SK-N-SH (cell line): ENCODE data around the gene BLOC1S3. TPM values are rescaled to one million over a fixed set of nuclear protein-coding genes. Genes with fewer than 3 reads are reported as not detected.

Source experiments
- CTCF ChIA-PET: fragments of 300-600, 350-600 bp; formaldehyde crosslinking; extraction: SDS; loops from one replicate; lab custom pipeline; 2021; lab: Yijun Ruan, JAX
- POLR2A ChIA-PET: fragments of 350-600 bp; sonication (Branson Sonifier 250); formaldehyde crosslinking; extraction: SDS; loops from one replicate; lab custom pipeline; 2020; ENCODE audit warnings: antibody characterized with exemption, inconsistent platforms; lab: Yijun Ruan, JAX
- DNase-seq: peaks from one replicate; pipeline ENCODE4 v3.0.0; 2012
- H2AFZ ChIP-seq: fragments of 200-600 bp; sonication (generic); 2 replicates; pipeline ENCODE4 v1.8.1; 2016; ENCODE audit warnings: antibody characterized with exemption, mild to moderate bottlenecking, low read depth
- H3F3A ChIP-seq: fragments of 200-600 bp; sonication (generic); replicated peaks from 2 replicates; pipeline ENCODE3; 2016; ENCODE audit warnings: antibody characterized with exemption, mild to moderate bottlenecking; ENCODE audit not compliant: insufficient read depth
- H3K27ac ChIP-seq, 2 experiments: fragments of 200-500 bp in 1 of 2; fragments of 200-600 bp in 1 of 2; sonication (Bioruptor generic) in 1 of 2; sonication (generic), shearing (Covaris generic) in 1 of 2; 2 replicates each; pipeline versions ENCODE4 v1.5.1 to v1.6.1; 2014 to 2016; ENCODE audit warnings: low read depth in 2 of 2, inconsistent platforms in 1 of 2, low read length in 1 of 2, mild to moderate bottlenecking in 1 of 2, mixed read lengths in 1 of 2
- H3K27me3 ChIP-seq: fragments of 200-600 bp; sonication (generic), shearing (Covaris generic); 2 replicates; pipeline ENCODE4 v1.6.1; 2016; ENCODE audit warnings: mixed run types; ENCODE audit not compliant: insufficient read depth
- H3K36me3 ChIP-seq, 2 experiments: fragments of 200-500 bp in 1 of 2; fragments of 200-600 bp in 1 of 2; sonication (Bioruptor generic) in 1 of 2; sonication (generic) in 1 of 2; replicated peaks in 1 of 2; 2 replicates each; pipeline versions ENCODE3 to v1.5.1; 2014 to 2016; ENCODE audit warnings: low read length in 1 of 2, mild to moderate bottlenecking in 1 of 2; ENCODE audit not compliant: insufficient read depth in 2 of 2, control insufficient read depth in 1 of 2
- H3K4me1 ChIP-seq, 2 experiments: fragments of 200-500 bp in 1 of 2; fragments of 200-600 bp in 1 of 2; sonication (Bioruptor generic) in 1 of 2; sonication (generic), shearing (Covaris generic) in 1 of 2; 2 replicates each; pipeline versions ENCODE4 v1.5.1 to v1.6.1; 2014 to 2016; ENCODE audit warnings: low read depth in 1 of 2, low read length in 1 of 2, mixed run types in 1 of 2; ENCODE audit not compliant: insufficient read depth in 2 of 2, control insufficient read depth in 1 of 2
- H3K4me2 ChIP-seq: fragments of 200-600 bp; sonication (generic), shearing (Covaris generic); 2 replicates; pipeline ENCODE4 v1.6.1; 2017; ENCODE audit warnings: mixed run types
- H3K4me3 ChIP-seq, 2 experiments: fragments of 200-500 bp in 1 of 2; fragments of 200-600 bp in 1 of 2; sonication (Bioruptor generic) in 1 of 2; sonication (generic), shearing (Covaris generic) in 1 of 2; 2 replicates each; pipeline versions ENCODE4 v1.5.1 to v1.8.1; 2014 to 2016; ENCODE audit warnings: low read depth in 2 of 2, inconsistent platforms in 1 of 2, low read length in 1 of 2, mild to moderate bottlenecking in 1 of 2, mixed read lengths in 1 of 2, moderate library complexity in 1 of 2
- H3K79me2 ChIP-seq: fragments of 200-600 bp; sonication (generic); 2 replicates; pipeline ENCODE4 v1.8.1; 2017; ENCODE audit warnings: mild to moderate bottlenecking; ENCODE audit not compliant: insufficient read depth
- H3K9ac ChIP-seq: fragments of 200-600 bp; sonication (generic); 2 replicates; pipeline ENCODE4 v1.6.1; 2017; ENCODE audit warnings: mixed run types
- H3K9me2 ChIP-seq: fragments of 200-600 bp; sonication (generic); 2 replicates; pipeline ENCODE4 v1.6.1; 2017; ENCODE audit warnings: mixed run types
- H3K9me3 ChIP-seq: fragments of 200-600 bp; sonication (generic); 2 replicates; pipeline ENCODE4 v1.6.1; 2017; ENCODE audit warnings: mixed run types, mild to moderate bottlenecking, moderate library complexity
- H4K20me1 ChIP-seq: fragments of 200-600 bp; sonication (generic); 2 replicates; pipeline ENCODE4 v1.6.1; 2017; ENCODE audit warnings: mild to moderate bottlenecking, mixed run types; ENCODE audit not compliant: insufficient read depth
- EP300 ChIP-seq, 2 experiments: IDR thresholded peaks; 2 replicates each; pipeline versions ENCODE4 v1.4.0 to v1.6.1; 2012; ENCODE audit warnings: borderline replicate concordance in 1 of 2, low read depth in 1 of 2, low read length in 1 of 2
- FOSL2 ChIP-seq: IDR thresholded peaks from 2 replicates; pipeline ENCODE4 v1.4.0; 2012; ENCODE audit warnings: low read depth, mild to moderate bottlenecking, moderate library complexity, borderline replicate concordance
- FOXM1 ChIP-seq: IDR thresholded peaks from 2 replicates; pipeline ENCODE4 v1.4.0; 2012; ENCODE audit warnings: low read depth, mild to moderate bottlenecking
- GATA2 ChIP-seq: sonication (generic); formaldehyde crosslinking; IDR thresholded peaks from 2 replicates; pipeline ENCODE4 v1.5.0; 2020; ENCODE audit warnings: mild to moderate bottlenecking, missing genetic modification reagents
- IRF3 ChIP-seq: fragments of 150-350 bp; IDR thresholded peaks from 2 replicates; pipeline ENCODE4 v1.6.1; 2016; ENCODE audit warnings: mild to moderate bottlenecking, low read depth, low read length
- SMC3 ChIP-seq: IDR thresholded peaks from 2 replicates; pipeline ENCODE4 v1.6.1; 2012; ENCODE audit warnings: low read depth, low read length, improper control_type of control experiment
- TAF1 ChIP-seq: IDR thresholded peaks from 2 replicates; pipeline ENCODE4 v1.6.1; 2012; ENCODE audit warnings: low read depth, mild to moderate bottlenecking, low read length, moderate library complexity, borderline replicate concordance
- TCF12 ChIP-seq: IDR thresholded peaks from 2 replicates; pipeline ENCODE4 v1.4.0; 2012
- USF2 ChIP-seq: fragments of 150-350 bp; IDR thresholded peaks from 2 replicates; pipeline ENCODE4 v1.6.1; 2017; ENCODE audit warnings: antibody characterized with exemption, low read length, low read depth, borderline replicate concordance
- WGBS: methylation state at CpG from one replicate; pipeline ENCODE4 v1.1.6; 2017; ENCODE audit warnings: low lambda C conversion rate; 5-methylcytosine and 5-hydroxymethylcytosine counted together
- polyA plus RNA-seq, 3 experiments: library from polyadenylated mRNA; depleted of rRNA; stranded (reverse); fragments of >200 nt; gene quantifications; 2 replicates each; pipeline ENCODE4 v1.2.3, GENCODE V29; 2012
- TF ChIP-seq, protein P1 (sequence below): IDR thresholded peaks from 2 replicates; pipeline ENCODE4 v1.6.1; 2012; ENCODE audit warnings: mild to moderate bottlenecking, low read depth, low read length, moderate library complexity

The BLOC1S3 gene
- polyA plus RNA-seq, 1 of the 3 experiments (the other 2 are of a cell fraction), result 3.0 TPM

GRCh38 chr19:45138303-45138751, 40.3 kb upstream of the BLOC1S3 start:
- Histone ChIP-seq H3F3A (no peaks in the 10 kb centered on the region), H2AFZ (no peak overlapping the region), H3K27ac (peak overlapping the region in 1 of 2 experiments; percentile 11; a peak in 1 of 4 replicates), H3K36me3 (peaks cover 0 to 23% of the 10 kb centered on the region in 2 experiments), H3K9me2 (no peaks in the 10 kb centered on the region), H3K4me1 (peaks cover 0 to 23% of the 10 kb centered on the region in 2 experiments; a peak in 1 of 4 replicates), H3K4me3 (no peak overlapping the region), H3K27me3 (no peaks in the 10 kb centered on the region), H3K79me2 (peaks cover 43% of the 10 kb centered on the region; the same call in 1 of the 2 replicates)
- 91% methylated on average over 11 of the region's 11 CpGs for WGBS
- DNase-seq, result no peak
- TF ChIP-seq EP300 (IDR thresholded peaks at IDR 0.05; ENCODE audit: borderline replicate concordance in 1 of 2, low read depth in 1 of 2, low read length in 1 of 2), result no peak
- no peak for TF ChIP-seq IRF3
- no peak for TF ChIP-seq GATA2
- no peak for TF ChIP-seq USF2
- no peak for TF ChIP-seq TAF1
- no peak for TF ChIP-seq TCF12
- no peak for TF ChIP-seq FOXM1
- TF ChIP-seq SMC3, result no peak
- TF ChIP-seq, protein P1, sequence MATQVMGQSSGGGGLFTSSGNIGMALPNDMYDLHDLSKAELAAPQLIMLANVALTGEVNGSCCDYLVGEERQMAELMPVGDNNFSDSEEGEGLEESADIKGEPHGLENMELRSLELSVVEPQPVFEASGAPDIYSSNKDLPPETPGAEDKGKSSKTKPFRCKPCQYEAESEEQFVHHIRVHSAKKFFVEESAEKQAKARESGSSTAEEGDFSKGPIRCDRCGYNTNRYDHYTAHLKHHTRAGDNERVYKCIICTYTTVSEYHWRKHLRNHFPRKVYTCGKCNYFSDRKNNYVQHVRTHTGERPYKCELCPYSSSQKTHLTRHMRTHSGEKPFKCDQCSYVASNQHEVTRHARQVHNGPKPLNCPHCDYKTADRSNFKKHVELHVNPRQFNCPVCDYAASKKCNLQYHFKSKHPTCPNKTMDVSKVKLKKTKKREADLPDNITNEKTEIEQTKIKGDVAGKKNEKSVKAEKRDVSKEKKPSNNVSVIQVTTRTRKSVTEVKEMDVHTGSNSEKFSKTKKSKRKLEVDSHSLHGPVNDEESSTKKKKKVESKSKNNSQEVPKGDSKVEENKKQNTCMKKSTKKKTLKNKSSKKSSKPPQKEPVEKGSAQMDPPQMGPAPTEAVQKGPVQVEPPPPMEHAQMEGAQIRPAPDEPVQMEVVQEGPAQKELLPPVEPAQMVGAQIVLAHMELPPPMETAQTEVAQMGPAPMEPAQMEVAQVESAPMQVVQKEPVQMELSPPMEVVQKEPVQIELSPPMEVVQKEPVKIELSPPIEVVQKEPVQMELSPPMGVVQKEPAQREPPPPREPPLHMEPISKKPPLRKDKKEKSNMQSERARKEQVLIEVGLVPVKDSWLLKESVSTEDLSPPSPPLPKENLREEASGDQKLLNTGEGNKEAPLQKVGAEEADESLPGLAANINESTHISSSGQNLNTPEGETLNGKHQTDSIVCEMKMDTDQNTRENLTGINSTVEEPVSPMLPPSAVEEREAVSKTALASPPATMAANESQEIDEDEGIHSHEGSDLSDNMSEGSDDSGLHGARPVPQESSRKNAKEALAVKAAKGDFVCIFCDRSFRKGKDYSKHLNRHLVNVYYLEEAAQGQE, result no peak
- no peak for TF ChIP-seq FOSL2
- TF ChIP-seq, all 33 proteins: peak for 0
- ChIA-PET CTCF (interaction anchor here (1.0 to 5.0 kb wide), 5 partner anchors 8 to 200 kb away, joined by 3 to 24 read pairs (median 9); no protein-coding TSS in a partner anchor), POLR2A (no interaction called here)
- H4K20me1 ChIP-seq, result 0 out of 2 replicates have a peak, but pooled peaks cover 9% of the 10 kb centered on the region
- no peak overlapping the region for H3K9ac ChIP-seq
- H3K4me2 ChIP-seq, result no peak overlapping the region
- H3K9me3 ChIP-seq, result no peaks in the 10 kb centered on the region
